ENCODE results near the gene ZNF316.

ZNF316 gene

DNA sequence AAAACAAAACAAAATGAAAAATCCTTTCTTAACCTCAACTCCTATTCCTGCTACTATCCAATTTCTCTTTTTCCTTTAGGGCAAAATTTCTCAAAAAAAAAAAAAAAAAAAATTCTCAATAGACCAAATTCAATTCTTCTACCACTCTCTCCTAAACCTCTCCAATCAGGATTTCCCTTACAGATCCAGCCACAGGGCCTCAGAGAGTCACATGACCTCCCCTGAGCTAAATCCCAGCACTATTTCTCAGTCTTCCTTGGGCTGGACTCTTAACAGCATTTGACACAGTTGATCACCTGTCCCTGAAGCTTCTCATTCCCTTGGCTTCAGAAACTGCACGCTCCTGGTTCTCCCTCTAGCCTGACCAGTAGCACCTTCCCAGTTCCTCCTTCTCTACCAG is 64.7 kb downstream of the ZNF316 start:
- FAIRE-seq = no peak
